ENCODE measurements around the gene CHKB.

Gene CHKB

DNA sequence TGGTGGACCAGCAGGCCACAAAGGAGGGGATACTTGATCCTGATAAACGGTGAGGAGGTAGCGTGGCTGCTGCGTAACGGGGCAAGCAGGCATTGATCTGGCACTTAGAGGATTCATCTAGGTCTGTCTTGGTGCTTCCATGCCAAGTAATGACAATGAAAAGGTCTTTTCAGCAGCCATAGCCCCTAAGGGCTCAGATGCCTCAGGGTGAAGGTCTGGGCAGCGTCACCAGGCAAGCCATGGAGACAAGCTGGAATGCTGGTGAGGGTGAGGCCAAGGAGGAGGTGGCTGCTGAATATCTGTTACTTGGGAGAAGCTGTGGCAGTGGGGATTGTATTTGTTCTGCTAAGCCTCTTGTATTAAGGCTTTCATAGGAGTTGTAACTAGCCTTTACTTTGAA lies 4.8 kb upstream of the CHKB start:
- DNase-seq (ENCODE audit: insufficient read length, low spot score) (no peak), FAIRE-seq (no peak)

DNA sequence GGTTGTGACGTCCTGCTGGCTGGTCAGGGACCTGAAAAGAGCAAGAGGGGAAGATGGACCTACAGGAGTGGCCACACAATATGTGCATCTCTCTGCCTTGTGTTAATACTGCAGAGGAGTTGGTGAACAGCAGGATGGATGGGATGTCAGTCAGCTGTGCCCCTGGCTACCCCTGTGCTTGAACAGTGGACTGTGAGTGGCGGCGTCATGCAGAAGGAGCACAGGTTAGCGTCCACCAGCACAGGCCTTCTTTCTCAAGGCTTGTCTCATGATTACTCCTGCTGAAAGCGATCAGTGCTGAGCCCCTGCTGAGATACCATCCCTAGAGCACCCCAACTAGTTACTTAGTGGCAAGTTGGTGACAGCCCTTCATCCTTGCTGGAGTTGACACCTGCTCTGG lies 3.8 kb upstream of the CHKB start:
- DNase-seq (ENCODE audit: insufficient read length, low spot score) (no peak), FAIRE-seq (no peak)

More for the DNA sequence above, 4.8 kb upstream of the CHKB start:
- TF ChIP-seq, protein P1, sequence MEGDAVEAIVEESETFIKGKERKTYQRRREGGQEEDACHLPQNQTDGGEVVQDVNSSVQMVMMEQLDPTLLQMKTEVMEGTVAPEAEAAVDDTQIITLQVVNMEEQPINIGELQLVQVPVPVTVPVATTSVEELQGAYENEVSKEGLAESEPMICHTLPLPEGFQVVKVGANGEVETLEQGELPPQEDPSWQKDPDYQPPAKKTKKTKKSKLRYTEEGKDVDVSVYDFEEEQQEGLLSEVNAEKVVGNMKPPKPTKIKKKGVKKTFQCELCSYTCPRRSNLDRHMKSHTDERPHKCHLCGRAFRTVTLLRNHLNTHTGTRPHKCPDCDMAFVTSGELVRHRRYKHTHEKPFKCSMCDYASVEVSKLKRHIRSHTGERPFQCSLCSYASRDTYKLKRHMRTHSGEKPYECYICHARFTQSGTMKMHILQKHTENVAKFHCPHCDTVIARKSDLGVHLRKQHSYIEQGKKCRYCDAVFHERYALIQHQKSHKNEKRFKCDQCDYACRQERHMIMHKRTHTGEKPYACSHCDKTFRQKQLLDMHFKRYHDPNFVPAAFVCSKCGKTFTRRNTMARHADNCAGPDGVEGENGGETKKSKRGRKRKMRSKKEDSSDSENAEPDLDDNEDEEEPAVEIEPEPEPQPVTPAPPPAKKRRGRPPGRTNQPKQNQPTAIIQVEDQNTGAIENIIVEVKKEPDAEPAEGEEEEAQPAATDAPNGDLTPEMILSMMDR (IDR thresholded peaks at IDR 0.05; ENCODE audit: insufficient read depth, missing control alignments) = no peak

DNA sequence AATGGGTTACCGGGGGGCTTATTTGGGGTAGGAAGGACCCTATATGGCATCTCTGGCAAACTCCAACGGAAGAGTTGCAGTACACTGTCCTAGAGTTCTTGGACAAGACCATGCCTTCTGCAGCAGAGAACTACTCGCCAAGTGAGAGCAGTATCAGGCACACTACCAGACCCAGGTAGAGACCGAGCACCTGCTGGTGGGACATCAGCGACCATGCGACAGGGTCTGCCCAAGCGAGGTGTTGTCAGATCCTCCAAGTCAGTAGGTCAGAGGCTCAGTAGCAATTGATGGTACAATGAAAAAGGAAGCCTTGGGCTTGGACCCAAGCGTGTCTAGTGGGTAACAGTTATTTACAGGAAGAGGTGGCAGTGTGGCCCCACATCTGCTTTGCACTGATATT lies 3.1 kb upstream of the CHKB start:
- DNase-seq (ENCODE audit: insufficient read length, low spot score) (no peak), FAIRE-seq (no peak)
- TF ChIP-seq, protein P1 (IDR thresholded peaks at IDR 0.05; ENCODE audit: insufficient read depth, missing control alignments) = no peak

More for the DNA sequence above, 3.8 kb upstream of the CHKB start:
- TF ChIP-seq, protein P1 (IDR thresholded peaks at IDR 0.05; ENCODE audit: insufficient read depth, missing control alignments) = no peak

DNA sequence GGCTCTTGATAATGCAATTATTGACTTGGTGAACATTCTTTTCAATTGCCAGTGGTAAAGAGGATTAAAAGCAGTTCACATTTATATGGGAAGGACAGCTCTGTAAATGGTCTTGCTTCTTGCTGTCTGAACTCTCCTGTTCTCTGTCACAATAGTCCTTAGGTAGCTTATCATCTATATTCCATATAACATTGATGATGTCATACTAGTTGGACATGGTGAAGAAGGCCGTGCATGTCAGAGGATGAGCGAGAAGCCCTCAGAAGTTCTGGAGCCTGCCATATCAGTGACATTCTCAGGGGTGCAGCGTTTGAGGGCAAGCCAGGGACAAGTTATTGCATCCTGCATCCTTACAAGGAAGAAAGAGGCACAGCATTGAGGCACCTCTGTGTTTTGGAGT lies 2.6 kb upstream of the CHKB start:
- DNase-seq (ENCODE audit: insufficient read length, low spot score) (no peak), FAIRE-seq (no peak)
- TF ChIP-seq, protein P1 (IDR thresholded peaks at IDR 0.05; ENCODE audit: insufficient read depth, missing control alignments) = no peak

DNA sequence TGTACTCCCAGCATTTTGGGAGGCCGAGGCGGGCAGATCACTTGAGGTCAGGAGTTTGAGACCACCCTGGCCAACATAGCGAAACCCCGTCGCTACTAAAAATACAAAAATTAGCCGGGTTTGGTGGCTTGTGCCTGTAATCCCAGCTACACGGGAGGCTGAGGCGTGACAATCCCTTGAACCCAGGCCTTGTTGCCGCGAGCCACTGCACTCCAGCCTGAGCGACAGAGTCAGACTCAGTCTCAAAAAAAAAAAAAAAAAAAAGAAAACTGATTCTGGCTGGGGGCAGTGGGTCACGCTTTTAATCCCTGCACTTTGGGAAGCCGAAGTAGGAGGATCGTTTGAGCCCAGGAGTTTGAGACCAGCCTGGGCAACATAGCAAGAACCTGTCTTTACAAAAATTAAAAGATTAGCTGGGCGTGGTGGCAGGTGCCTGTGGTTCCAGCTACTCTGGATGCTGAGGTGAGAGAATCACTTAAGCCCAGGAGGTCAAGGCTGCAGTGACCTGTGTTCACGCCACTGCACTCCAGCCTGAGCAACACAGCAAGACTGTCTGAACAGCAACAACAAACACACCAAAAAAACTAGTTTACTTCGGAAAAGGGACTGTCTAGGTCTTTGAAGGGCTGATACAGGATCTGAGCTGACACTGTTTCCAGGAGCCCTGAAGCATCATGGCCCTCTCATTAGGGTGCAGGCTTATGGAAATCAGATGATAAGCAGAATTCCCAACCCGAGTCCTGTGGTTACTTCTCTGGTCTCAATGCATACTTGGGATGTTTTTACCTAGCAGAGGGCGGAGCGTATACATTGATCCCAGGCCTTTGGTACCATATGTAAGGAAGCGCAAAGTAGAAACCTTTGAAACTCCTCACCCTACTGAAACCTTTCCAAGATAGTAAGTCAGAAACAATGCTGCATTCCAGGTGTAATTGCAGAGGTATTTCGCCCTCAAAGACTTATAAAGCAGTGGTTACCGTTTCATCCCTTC lies 1.8 kb upstream of the CHKB start:
- TF ChIP-seq, protein P1 (IDR thresholded peaks at IDR 0.05; ENCODE audit: insufficient read depth, missing control alignments) = no peak
- no peak for DNase-seq (ENCODE audit: insufficient read length, low spot score)
- FAIRE-seq = no peak

DNA sequence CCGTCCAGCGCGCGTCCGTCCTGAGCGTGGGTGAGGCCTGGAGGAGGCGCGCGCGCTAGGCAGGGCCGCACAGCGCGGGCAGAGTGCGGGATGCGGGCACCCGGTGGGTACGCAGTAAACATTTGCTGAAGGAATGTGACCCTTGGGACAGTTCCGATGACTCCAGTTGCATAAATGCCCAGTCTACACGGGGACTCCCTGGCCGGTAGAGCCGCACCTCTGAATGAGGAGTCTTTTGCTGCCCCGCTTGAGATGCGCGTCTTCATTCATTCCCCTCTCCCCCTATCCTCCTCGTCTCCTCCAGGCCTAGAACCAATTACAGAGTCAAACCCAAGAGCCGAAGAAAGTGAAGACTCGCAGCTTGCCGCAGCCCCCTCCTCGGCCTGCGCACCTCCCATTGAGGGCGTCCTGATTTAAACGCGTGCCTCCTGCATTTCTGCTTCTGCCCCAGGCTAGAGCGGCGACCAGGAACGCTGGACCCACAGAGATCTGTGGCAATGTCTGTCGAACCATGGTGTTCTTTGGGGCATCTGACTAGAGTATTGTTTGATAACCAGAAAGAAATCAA lies 729 bp upstream of the CHKB start:
- TF ChIP-seq, protein P1 (IDR thresholded peaks at IDR 0.05; ENCODE audit: insufficient read depth, missing control alignments) = no peak
- DNase-seq (ENCODE audit: insufficient read length, low spot score) = no peak
- no peak for FAIRE-seq
